DND-41 (cell line): Measurements from ENCODE around the gene PTPN12.
"Not testable (repeated sequence)": the region's sequence is repeated elsewhere in the genome, so short reads cannot be mapped to it uniquely, and the experiment has no call there.

Experiments
- ATAC-seq: fragments of 200-7000 bp; cut with Tn5 transposase; 3 replicates; pipeline ENCODE4 v1.9.1; 2021; ENCODE audit warnings: low read depth; ENCODE audit not compliant: insufficient read depth
- DNase-seq: peaks from one replicate; pipeline ENCODE4 v3.0.0-alpha.2; 2020
- H2AFZ ChIP-seq: 2 replicates; pipeline ENCODE4 v1.6.0; 2012; ENCODE audit warnings: low read depth, low read length
- H3K27ac ChIP-seq: 2 replicates; pipeline ENCODE4 v1.5.1; 2012; ENCODE audit warnings: low read length, inconsistent platforms
- H3K27me3 ChIP-seq: fragments of 200-600 bp; sonication (generic); 2 replicates; pipeline ENCODE4 v1.6.0; 2012; ENCODE audit warnings: low read length, mild to moderate bottlenecking, inconsistent platforms; ENCODE audit not compliant: insufficient read depth, poor library complexity
- H3K36me3 ChIP-seq: 2 replicates; pipeline ENCODE4 v1.5.1; 2012; ENCODE audit warnings: low read length, inconsistent platforms; ENCODE audit not compliant: insufficient read depth
- H3K4me1 ChIP-seq: 2 replicates; pipeline ENCODE4 v1.5.1; 2012; ENCODE audit warnings: mild to moderate bottlenecking, low read length; ENCODE audit not compliant: insufficient read depth
- H3K4me2 ChIP-seq: 2 replicates; pipeline ENCODE4 v1.6.0; 2012; ENCODE audit warnings: mild to moderate bottlenecking, moderate library complexity, low read length, inconsistent platforms; ENCODE audit not compliant: insufficient read depth
- H3K4me3 ChIP-seq, 2 experiments: fragments of 200-600 bp in 1 of 2; shearing (Covaris generic) in 1 of 2; 2 replicates each; pipeline ENCODE4 v1.5.1; 2012 to 2016; ENCODE audit warnings: inconsistent platforms in 2 of 2, low read length in 2 of 2, mild to moderate bottlenecking in 2 of 2, low read depth in 1 of 2, moderate library complexity in 1 of 2
- H3K79me2 ChIP-seq: 2 replicates; pipeline ENCODE4 v1.6.0; 2012; ENCODE audit warnings: low read length, inconsistent platforms; ENCODE audit not compliant: insufficient read depth
- H3K9ac ChIP-seq: 2 replicates; pipeline ENCODE4 v1.6.0; 2012; ENCODE audit warnings: low read depth, mild to moderate bottlenecking, inconsistent platforms, low read length, moderate library complexity
- H3K9me3 ChIP-seq: 2 replicates; pipeline ENCODE4 v1.5.1; 2012; ENCODE audit warnings: low read length, moderate library complexity, mild to moderate bottlenecking, inconsistent platforms; ENCODE audit not compliant: insufficient read depth, severe bottlenecking
- H4K20me1 ChIP-seq: 2 replicates; pipeline ENCODE4 v1.6.0; 2012; ENCODE audit warnings: low read length; ENCODE audit not compliant: insufficient read depth
- CTCF ChIP-seq: IDR thresholded peaks from 2 replicates; pipeline ENCODE4 v1.5.1; 2012; ENCODE audit warnings: borderline replicate concordance, low read length, moderate library complexity, mild to moderate bottlenecking; ENCODE audit not compliant: poor library complexity, severe bottlenecking; ENCODE audit errors: extremely low read depth
- EZH2 ChIP-seq: IDR thresholded peaks from 3 replicates; pipeline ENCODE4 v1.6.1; 2012; ENCODE audit warnings: borderline replicate concordance, low read depth, mild to moderate bottlenecking, moderate library complexity, low read length, inconsistent platforms; ENCODE audit not compliant: severe bottlenecking

Gene PTPN12

GRCh38 chr7:77648742-77649338 lies 111.7 kb downstream of the PTPN12 start:
- Histone ChIP-seq H3K9me3 (no peaks in the 10 kb centered on the region), H4K20me1 (no peaks in the 10 kb centered on the region), H3K27ac (no peak overlapping the region), H3K4me2 (no peak overlapping the region), H3K79me2 (no peaks in the 10 kb centered on the region), H3K9ac (no peak overlapping the region), H3K4me3 (no peak overlapping the region), H3K27me3 (no peaks in the 10 kb centered on the region), H3K36me3 (no peaks in the 10 kb centered on the region), H2AFZ (no peak overlapping the region), H3K4me1 (no peaks in the 10 kb centered on the region)
- TF ChIP-seq EZH2 (no peak), CTCF (no peak)
- ATAC-seq (no peak), DNase-seq (no peak)

- Histone ChIP-seq H3K9me3 (no peaks in the 10 kb centered on the region), H2AFZ (no peak overlapping the region), H3K4me1 (no peaks in the 10 kb centered on the region), H3K27me3 (no peaks in the 10 kb centered on the region), H3K4me2 (no peak overlapping the region), H3K4me3 (no peak overlapping the region), H3K27ac (no peak overlapping the region), H3K36me3 (no peaks in the 10 kb centered on the region), H3K79me2 (no peaks in the 10 kb centered on the region), H3K9ac (no peak overlapping the region), H4K20me1 (no peaks in the 10 kb centered on the region)
- TF ChIP-seq CTCF (no peak), EZH2 (no peak)
- DNase-seq (no peak), ATAC-seq (no peak)
Observed at GRCh38 chr7:77649716-77650349, 112.7 kb downstream of the PTPN12 start.

GRCh38 chr7:77651575-77652162 lies 114.6 kb downstream of the PTPN12 start:
- Histone ChIP-seq H3K4me1 (no peaks in the 10 kb centered on the region), H3K9me3 (no peaks in the 10 kb centered on the region), H3K4me3 (no peak overlapping the region), H3K79me2 (no peaks in the 10 kb centered on the region), H3K27me3 (no peaks in the 10 kb centered on the region), H3K9ac (no peak overlapping the region), H4K20me1 (no peaks in the 10 kb centered on the region), H3K4me2 (no peak overlapping the region), H3K36me3 (no peaks in the 10 kb centered on the region), H2AFZ (peak overlapping the region; percentile 13; the same call in 1 of the 2 replicates), H3K27ac (no peak overlapping the region)
- DNase-seq (peak; percentile 39), ATAC-seq (peak; percentile 47; the same call in 1 of the 3 replicates)
- TF ChIP-seq EZH2 = no peak
- TF ChIP-seq CTCF = peak; percentile 82

GRCh38 chr7:77652826-77653225 lies 115.7 kb downstream of the PTPN12 start:
- not testable (repeated sequence) for H3K4me2 ChIP-seq, H4K20me1 ChIP-seq, H3K9me3 ChIP-seq, ATAC-seq, H3K79me2 ChIP-seq, H2AFZ ChIP-seq, H3K27ac ChIP-seq, DNase-seq, H3K4me1 ChIP-seq, H3K27me3 ChIP-seq, H3K36me3 ChIP-seq, H3K9ac ChIP-seq, H3K4me3 ChIP-seq
